ENCODE data around the gene MVK.

- TF ChIP-seq POLR2A (IDR thresholded peaks at IDR 0.05) (no peak), POLR2AphosphoS5 (IDR thresholded peaks at IDR 0.05) (no peak)
These were observed 35.2 kb downstream of the MVK start for GRCh38 chr12:109608793-109609192.
